ENCODE results near the gene IFNA6.
A peak's percentile ranks its signal among the peaks of the same experiment; 100 is the strongest.

IFNA6 gene

GRCh38 chr9:21331676-21332402, 18.8 kb downstream of the IFNA6 start:
- Histone ChIP-seq H3K36me3 (ENCODE audit: control insufficient read depth in 5 of 5, insufficient read depth in 5 of 5, low read length in 5 of 5) (no peaks in the 10 kb centered on the region), H3K27ac (ENCODE audit: low read depth, low read length) (no peak overlapping the region), H3K4me3 (ENCODE audit: low read depth in 1 of 5, low read length in 5 of 5) (peak overlapping the region in 2 of 5 donors; percentile 11 to 24), H3K4me1 (ENCODE audit: control insufficient read depth in 5 of 5, insufficient read depth in 5 of 5, low read length in 5 of 5) (peaks cover 8 to 63% (median 53%) of the 10 kb centered on the region in 5 donors), H3K9ac (ENCODE audit: low read length in 5 of 5) (peak overlapping the region in 2 of 5 donors; percentile 44 to 62), H3K27me3 (ENCODE audit: control insufficient read depth in 5 of 5, insufficient read depth in 4 of 5, low read length in 5 of 5) (no peaks in the 10 kb centered on the region), H3K9me3 (ENCODE audit: control insufficient read depth in 5 of 5, low read length in 5 of 5) (no peaks in the 10 kb centered on the region)

GRCh38 chr9:21326526-21327139, 24.1 kb downstream of the IFNA6 start:
- Histone ChIP-seq H3K4me1 (ENCODE audit: control insufficient read depth in 5 of 5, insufficient read depth in 5 of 5, low read length in 5 of 5) (peaks cover 0 to 32% (median 22%) of the 10 kb centered on the region in 5 donors), H3K36me3 (ENCODE audit: control insufficient read depth in 5 of 5, insufficient read depth in 5 of 5, low read length in 5 of 5) (peaks cover 7 to 30% (median 18%) of the 10 kb centered on the region in 5 donors), H3K27ac (ENCODE audit: low read depth, low read length) (no peak overlapping the region), H3K4me3 (ENCODE audit: low read depth in 1 of 5, low read length in 5 of 5) (no peak overlapping the region), H3K9me3 (ENCODE audit: control insufficient read depth in 5 of 5, low read length in 5 of 5) (no peaks in the 10 kb centered on the region), H3K9ac (ENCODE audit: low read length in 5 of 5) (peak overlapping the region in 1 of 5 donors; percentile 60), H3K27me3 (ENCODE audit: control insufficient read depth in 5 of 5, insufficient read depth in 4 of 5, low read length in 5 of 5) (no peaks in the 10 kb centered on the region)

GRCh38 chr9:21324047-21324446, 26.6 kb downstream of the IFNA6 start:
- Histone ChIP-seq H3K36me3 (ENCODE audit: control insufficient read depth in 5 of 5, insufficient read depth in 5 of 5, low read length in 5 of 5) (peaks cover 10 to 36% (median 19%) of the 10 kb centered on the region in 5 donors), H3K4me1 (ENCODE audit: control insufficient read depth in 5 of 5, insufficient read depth in 5 of 5, low read length in 5 of 5) (peaks cover 0 to 10% (median 6%) of the 10 kb centered on the region in 5 donors), H3K27ac (ENCODE audit: low read depth, low read length) (no peak overlapping the region), H3K9me3 (ENCODE audit: control insufficient read depth in 5 of 5, low read length in 5 of 5) (no peaks in the 10 kb centered on the region), H3K27me3 (ENCODE audit: control insufficient read depth in 5 of 5, insufficient read depth in 4 of 5, low read length in 5 of 5) (no peaks in the 10 kb centered on the region), H3K9ac (ENCODE audit: low read length in 5 of 5) (no peak overlapping the region), H3K4me3 (ENCODE audit: low read depth in 1 of 5, low read length in 5 of 5) (no peak overlapping the region)

- H3K4me1 ChIP-seq (ENCODE audit: control insufficient read depth in 5 of 5, insufficient read depth in 5 of 5, low read length in 5 of 5), result peaks cover 0 to 10% (median 3%) of the 10 kb centered on the region in 5 donors
- H3K27ac ChIP-seq (ENCODE audit: low read depth, low read length), result no peak overlapping the region
- H3K36me3 ChIP-seq (ENCODE audit: control insufficient read depth in 5 of 5, insufficient read depth in 5 of 5, low read length in 5 of 5), result peaks cover 10 to 36% (median 19%) of the 10 kb centered on the region in 5 donors
- H3K27me3 ChIP-seq (ENCODE audit: control insufficient read depth in 5 of 5, insufficient read depth in 4 of 5, low read length in 5 of 5), result no peaks in the 10 kb centered on the region
- H3K9me3 ChIP-seq (ENCODE audit: control insufficient read depth in 5 of 5, low read length in 5 of 5), result no peaks in the 10 kb centered on the region
- no peak overlapping the region for H3K4me3 ChIP-seq (ENCODE audit: low read depth in 1 of 5, low read length in 5 of 5)
- no peak overlapping the region for H3K9ac ChIP-seq (ENCODE audit: low read length in 5 of 5)
These were observed 27.7 kb downstream of the IFNA6 start for GRCh38 chr9:21322911-21323461.

- no peak overlapping the region for H3K27ac ChIP-seq (ENCODE audit: low read depth, low read length)
- peaks cover 10 to 36% (median 19%) of the 10 kb centered on the region in 5 donors for H3K36me3 ChIP-seq (ENCODE audit: control insufficient read depth in 5 of 5, insufficient read depth in 5 of 5, low read length in 5 of 5)
- peaks cover 3 to 13% (median 9%) of the 10 kb centered on the region in 5 donors for H3K4me1 ChIP-seq (ENCODE audit: control insufficient read depth in 5 of 5, insufficient read depth in 5 of 5, low read length in 5 of 5)
- H3K9ac ChIP-seq (ENCODE audit: low read length in 5 of 5), result no peak overlapping the region
- H3K9me3 ChIP-seq (ENCODE audit: control insufficient read depth in 5 of 5, low read length in 5 of 5), result no peaks in the 10 kb centered on the region
- H3K4me3 ChIP-seq (ENCODE audit: low read depth in 1 of 5, low read length in 5 of 5), result no peak overlapping the region
- no peaks in the 10 kb centered on the region for H3K27me3 ChIP-seq (ENCODE audit: control insufficient read depth in 5 of 5, insufficient read depth in 4 of 5, low read length in 5 of 5)
These were observed 30.2 kb downstream of the IFNA6 start for GRCh38 chr9:21320465-21320864.

- Histone ChIP-seq H3K4me1 (ENCODE audit: control insufficient read depth in 5 of 5, insufficient read depth in 5 of 5, low read length in 5 of 5) (peaks cover 3 to 10% (median 8%) of the 10 kb centered on the region in 5 donors), H3K9me3 (ENCODE audit: control insufficient read depth in 5 of 5, low read length in 5 of 5) (no peaks in the 10 kb centered on the region), H3K4me3 (ENCODE audit: low read depth in 1 of 5, low read length in 5 of 5) (no peak overlapping the region), H3K27me3 (ENCODE audit: control insufficient read depth in 5 of 5, insufficient read depth in 4 of 5, low read length in 5 of 5) (no peaks in the 10 kb centered on the region), H3K27ac (ENCODE audit: low read depth, low read length) (no peak overlapping the region), H3K36me3 (ENCODE audit: control insufficient read depth in 5 of 5, insufficient read depth in 5 of 5, low read length in 5 of 5) (peaks cover 8 to 22% (median 13%) of the 10 kb centered on the region in 5 donors), H3K9ac (ENCODE audit: low read length in 5 of 5) (no peak overlapping the region)
These were observed 32.4 kb downstream of the IFNA6 start for GRCh38 chr9:21317956-21318923.

GRCh38 chr9:21316860-21317259, 33.8 kb downstream of the IFNA6 start:
- Histone ChIP-seq H3K36me3 (ENCODE audit: control insufficient read depth in 5 of 5, insufficient read depth in 5 of 5, low read length in 5 of 5) (peaks cover 2 to 8% (median 5%) of the 10 kb centered on the region in 5 donors), H3K4me1 (ENCODE audit: control insufficient read depth in 5 of 5, insufficient read depth in 5 of 5, low read length in 5 of 5) (peaks cover 3 to 10% (median 8%) of the 10 kb centered on the region in 5 donors), H3K9me3 (ENCODE audit: control insufficient read depth in 5 of 5, low read length in 5 of 5) (no peaks in the 10 kb centered on the region), H3K4me3 (ENCODE audit: low read depth in 1 of 5, low read length in 5 of 5) (no peak overlapping the region), H3K27me3 (ENCODE audit: control insufficient read depth in 5 of 5, insufficient read depth in 4 of 5, low read length in 5 of 5) (no peaks in the 10 kb centered on the region), H3K27ac (ENCODE audit: low read depth, low read length) (no peak overlapping the region), H3K9ac (ENCODE audit: low read length in 5 of 5) (no peak overlapping the region)

- H3K27me3 ChIP-seq (ENCODE audit: control insufficient read depth in 5 of 5, insufficient read depth in 4 of 5, low read length in 5 of 5), result no peaks in the 10 kb centered on the region
- peaks cover 0 to 3% (median 0%) of the 10 kb centered on the region in 5 donors for H3K36me3 ChIP-seq (ENCODE audit: control insufficient read depth in 5 of 5, insufficient read depth in 5 of 5, low read length in 5 of 5)
- H3K9ac ChIP-seq (ENCODE audit: low read length in 5 of 5), result no peak overlapping the region
- peak overlapping the region in 1 of 5 donors; percentile 14 for H3K4me3 ChIP-seq (ENCODE audit: low read depth in 1 of 5, low read length in 5 of 5)
- no peak overlapping the region for H3K27ac ChIP-seq (ENCODE audit: low read depth, low read length)
- peaks cover 3 to 10% (median 8%) of the 10 kb centered on the region in 5 donors for H3K4me1 ChIP-seq (ENCODE audit: control insufficient read depth in 5 of 5, insufficient read depth in 5 of 5, low read length in 5 of 5)
- H3K9me3 ChIP-seq (ENCODE audit: control insufficient read depth in 5 of 5, low read length in 5 of 5), result no peaks in the 10 kb centered on the region
These were observed 34.5 kb downstream of the IFNA6 start for GRCh38 chr9:21316032-21316842.

- Histone ChIP-seq H3K4me3 (ENCODE audit: low read depth in 1 of 5, low read length in 5 of 5) (no peak overlapping the region), H3K27me3 (ENCODE audit: control insufficient read depth in 5 of 5, insufficient read depth in 4 of 5, low read length in 5 of 5) (no peaks in the 10 kb centered on the region), H3K27ac (ENCODE audit: low read depth, low read length) (no peak overlapping the region), H3K36me3 (ENCODE audit: control insufficient read depth in 5 of 5, insufficient read depth in 5 of 5, low read length in 5 of 5) (no peaks in the 10 kb centered on the region), H3K9me3 (ENCODE audit: control insufficient read depth in 5 of 5, low read length in 5 of 5) (no peaks in the 10 kb centered on the region), H3K4me1 (ENCODE audit: control insufficient read depth in 5 of 5, insufficient read depth in 5 of 5, low read length in 5 of 5) (peaks cover 3 to 10% (median 8%) of the 10 kb centered on the region in 5 donors), H3K9ac (ENCODE audit: low read length in 5 of 5) (no peak overlapping the region)
These were observed 36.5 kb downstream of the IFNA6 start for GRCh38 chr9:21314152-21314551.
